ENCODE data around the gene LRRC17.

GRCh38 chr7:102982235-102982634, 69.4 kb downstream of the LRRC17 start:
- TF ChIP-seq CTCF (conservative IDR thresholded peaks at IDR 0.05) (no peak), ZFX (IDR thresholded peaks at IDR 0.05) (no peak)
